Activated T-cell treated with anti-CD3 and anti-CD28 coated beads, Interleukin-2, amount 50 U/mL, for 4 hours (primary cell): ENCODE results near the gene ADAMTS12. TPM values are rescaled to one million over a fixed set of nuclear protein-coding genes. Genes with fewer than 3 reads are reported as not detected.
A peak's percentile ranks its signal among the peaks of the same experiment; 100 is the strongest.

Experiments used
- ATAC-seq, 2 donors: fragments of 200-7000 bp; cut with Tn5 transposase; one replicate each; pipeline ENCODE4 v1.10.0; 2021
- DNase-seq: peaks from one replicate; pipeline ENCODE4 v3.0.0-alpha.2; 2020
- H3K27me3 Mint-ChIP-seq: one replicate; pipeline ENCODE4 v1.8.0; 2021; ENCODE audit warnings: low read depth, mixed read lengths
- H3K36me3 Mint-ChIP-seq: one replicate; pipeline ENCODE4 v1.8.0; 2022; ENCODE audit warnings: mixed read lengths; ENCODE audit not compliant: insufficient read depth
- H3K4me1 Mint-ChIP-seq: one replicate; pipeline ENCODE4 v1.8.0; 2021; ENCODE audit warnings: low read depth, mixed read lengths
- H3K4me3 Mint-ChIP-seq: one replicate; pipeline ENCODE4 v1.8.0; 2021; ENCODE audit warnings: mild to moderate bottlenecking, moderate library complexity, mixed read lengths
- H3K9me3 Mint-ChIP-seq: one replicate; pipeline ENCODE4 v1.8.0; 2021; ENCODE audit warnings: mixed read lengths
- total RNA-seq, 3 donors: library from RNA; stranded (reverse); gene quantifications; one replicate each; pipeline ENCODE4 v1.2.1, GENCODE V29; 2021

Gene ADAMTS12
- total RNA-seq, 3 donors from 2014 or later = 0.03 TPM; not detected in 2

GRCh38 chr5:33842456-33842855 is 49.3 kb downstream of the ADAMTS12 start:
- Mint-ChIP-seq H3K4me3 (no peak overlapping the region), H3K4me1 (peaks cover 11% of the 10 kb centered on the region), H3K9me3 (peaks cover 12% of the 10 kb centered on the region), H3K36me3 (no peaks in the 10 kb centered on the region), H3K27me3 (no peaks in the 10 kb centered on the region)
- ATAC-seq (no peak), DNase-seq (no peak)

- Mint-ChIP-seq H3K4me3 (no peak overlapping the region), H3K4me1 (peaks cover 11% of the 10 kb centered on the region), H3K9me3 (peaks cover 12% of the 10 kb centered on the region), H3K27me3 (no peaks in the 10 kb centered on the region), H3K36me3 (no peaks in the 10 kb centered on the region)
- DNase-seq (no peak), ATAC-seq (no peak)
Observed at GRCh38 chr5:33841891-33842290, 49.9 kb downstream of the ADAMTS12 start.

DNA sequence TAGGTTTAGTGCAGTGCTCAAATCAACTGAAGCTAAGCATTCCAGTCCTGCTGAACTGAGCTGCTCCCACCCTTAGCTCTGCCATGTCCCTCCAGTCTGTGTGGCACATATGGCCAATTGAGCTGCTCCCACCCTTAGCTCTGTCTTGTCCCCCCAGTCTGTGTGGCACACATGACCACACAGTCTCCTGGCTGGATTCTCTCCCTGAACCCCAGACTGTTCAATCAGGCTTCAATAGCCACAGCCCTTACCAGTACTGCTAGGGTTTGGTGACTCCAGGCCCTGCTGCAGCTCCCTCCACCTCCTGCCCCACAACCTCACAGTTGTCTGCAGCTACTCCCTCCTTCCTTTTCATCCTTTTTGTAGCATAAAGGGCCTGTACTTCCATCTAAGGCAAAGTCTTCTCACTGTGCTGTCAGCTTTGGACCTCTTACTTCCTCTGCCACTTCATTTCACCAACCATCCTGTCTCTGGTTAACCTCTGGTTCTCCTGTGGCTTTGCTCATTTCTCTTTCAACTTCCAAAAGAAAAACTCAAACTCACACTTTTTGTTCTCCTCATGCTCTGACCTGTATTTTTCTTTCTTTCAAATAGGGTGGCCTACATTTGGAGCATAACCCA is 50.8 kb downstream of the ADAMTS12 start:
- Mint-ChIP-seq H3K27me3 (no peaks in the 10 kb centered on the region), H3K36me3 (no peaks in the 10 kb centered on the region), H3K4me3 (no peak overlapping the region), H3K9me3 (peaks cover 12% of the 10 kb centered on the region), H3K4me1 (peaks cover 11% of the 10 kb centered on the region)
- ATAC-seq (peak; percentile 25 to 37), DNase-seq (no peak)

GRCh38 chr5:33837301-33837700 is 54.5 kb downstream of the ADAMTS12 start:
- Mint-ChIP-seq H3K9me3 (no peaks in the 10 kb centered on the region), H3K4me3 (no peak overlapping the region), H3K4me1 (peaks cover 11% of the 10 kb centered on the region), H3K27me3 (no peaks in the 10 kb centered on the region), H3K36me3 (no peaks in the 10 kb centered on the region)
- no peak for DNase-seq
- ATAC-seq = no peak

DNA sequence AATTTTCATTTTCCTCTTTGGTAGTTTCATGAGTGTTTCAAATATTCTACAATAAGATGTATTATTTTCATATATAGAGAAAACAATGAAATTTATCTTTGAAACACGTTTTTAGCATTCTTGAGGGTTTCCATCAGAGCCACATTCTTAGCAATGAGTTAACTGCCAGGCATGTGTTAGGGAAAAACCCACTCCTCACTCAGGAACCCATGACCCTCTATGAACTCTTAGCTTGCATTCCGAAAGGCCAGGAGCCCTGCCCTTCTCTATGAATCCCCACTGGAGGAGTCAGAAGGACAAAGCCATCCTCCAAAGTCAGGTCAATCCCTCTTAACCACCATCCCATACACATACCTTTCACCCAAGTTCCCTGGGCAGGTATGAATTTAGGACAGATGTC is 57.5 kb downstream of the ADAMTS12 start:
- Mint-ChIP-seq H3K9me3 (no peaks in the 10 kb centered on the region), H3K36me3 (no peaks in the 10 kb centered on the region), H3K4me3 (no peak overlapping the region), H3K4me1 (no peaks in the 10 kb centered on the region), H3K27me3 (no peaks in the 10 kb centered on the region)
- ATAC-seq (no peak), DNase-seq (no peak)

DNA sequence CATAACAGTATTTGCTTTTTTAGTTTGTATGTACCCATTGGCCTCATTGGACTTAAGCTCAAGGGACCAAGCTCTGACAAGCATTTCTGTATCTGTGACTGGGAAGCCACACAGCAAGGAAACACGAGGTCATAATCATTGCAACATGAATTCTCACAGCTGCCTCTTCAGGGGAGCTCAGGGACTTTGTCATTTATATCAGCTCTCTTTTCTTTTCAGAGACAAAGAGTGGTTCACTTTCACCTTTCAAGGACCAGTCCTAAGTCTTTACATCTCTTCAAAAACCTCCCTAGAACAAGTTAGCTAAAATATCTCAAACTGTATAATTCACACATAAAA is 58.6 kb downstream of the ADAMTS12 start:
- H3K9me3 Mint-ChIP-seq = no peaks in the 10 kb centered on the region
- H3K4me3 Mint-ChIP-seq = no peak overlapping the region
- H3K27me3 Mint-ChIP-seq = no peaks in the 10 kb centered on the region
- no peaks in the 10 kb centered on the region for H3K36me3 Mint-ChIP-seq
- DNase-seq = no peak
- ATAC-seq = no peak
- no peaks in the 10 kb centered on the region for H3K4me1 Mint-ChIP-seq

- no peak for ATAC-seq
- Mint-ChIP-seq H3K27me3 (no peaks in the 10 kb centered on the region), H3K36me3 (no peaks in the 10 kb centered on the region), H3K4me3 (no peak overlapping the region), H3K4me1 (no peaks in the 10 kb centered on the region), H3K9me3 (no peaks in the 10 kb centered on the region)
- no peak for DNase-seq
Observed at GRCh38 chr5:33832404-33833236, 59.2 kb downstream of the ADAMTS12 start.

DNA sequence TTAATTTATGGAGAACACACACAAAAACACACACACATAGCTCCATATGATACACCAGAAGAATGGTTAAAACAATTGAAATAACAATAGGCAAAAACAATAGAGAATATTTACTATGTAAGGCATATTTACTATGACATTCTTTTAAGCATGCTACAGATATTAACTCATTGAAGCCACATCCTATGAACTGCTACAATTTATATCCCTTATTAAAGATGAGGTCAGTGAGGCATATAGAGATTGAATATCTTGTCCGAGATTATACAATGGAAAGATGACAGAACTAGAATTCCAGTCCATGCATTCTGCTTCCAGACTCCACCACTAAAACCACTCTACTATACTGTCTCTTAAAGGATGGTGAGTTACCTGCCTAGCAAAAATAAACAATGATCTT is 60.7 kb downstream of the ADAMTS12 start:
- H3K4me3 Mint-ChIP-seq = no peak overlapping the region
- H3K36me3 Mint-ChIP-seq = no peaks in the 10 kb centered on the region
- no peaks in the 10 kb centered on the region for H3K27me3 Mint-ChIP-seq
- no peaks in the 10 kb centered on the region for H3K9me3 Mint-ChIP-seq
- DNase-seq (no peak), ATAC-seq (no peak)
- no peaks in the 10 kb centered on the region for H3K4me1 Mint-ChIP-seq

DNA sequence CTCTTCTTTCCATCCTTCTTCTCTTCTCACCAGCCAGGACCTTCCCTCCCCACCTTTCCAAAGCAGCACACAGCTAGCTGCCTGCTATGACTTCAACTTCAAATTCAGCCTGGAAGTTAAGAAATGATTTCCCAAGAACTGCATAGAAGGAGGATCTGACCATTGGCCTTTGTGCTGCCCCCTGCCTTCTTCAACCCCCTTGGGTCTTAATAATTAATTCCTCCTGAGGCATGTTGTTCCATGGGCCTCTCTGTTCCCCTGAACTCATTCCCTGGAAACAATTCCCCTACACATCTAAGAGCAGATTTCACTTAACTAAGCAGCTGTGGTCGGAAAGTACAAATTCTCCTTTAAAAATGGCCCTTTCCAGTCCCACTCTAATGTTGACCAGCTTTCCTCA is 62.4 kb downstream of the ADAMTS12 start:
- H3K9me3 Mint-ChIP-seq = no peaks in the 10 kb centered on the region
- no peaks in the 10 kb centered on the region for H3K4me1 Mint-ChIP-seq
- ATAC-seq (no peak), DNase-seq (no peak)
- H3K36me3 Mint-ChIP-seq = no peaks in the 10 kb centered on the region
- H3K4me3 Mint-ChIP-seq = no peak overlapping the region
- H3K27me3 Mint-ChIP-seq = no peaks in the 10 kb centered on the region

GRCh38 chr5:33828626-33829308 is 63.0 kb downstream of the ADAMTS12 start:
- no peak overlapping the region for H3K4me3 Mint-ChIP-seq

GRCh38 chr5:33827885-33828284 is 63.9 kb downstream of the ADAMTS12 start:
- Mint-ChIP-seq H3K27me3 (no peaks in the 10 kb centered on the region), H3K4me3 (no peak overlapping the region), H3K4me1 (no peaks in the 10 kb centered on the region), H3K9me3 (no peaks in the 10 kb centered on the region), H3K36me3 (no peaks in the 10 kb centered on the region)
- no peak for DNase-seq
- ATAC-seq = no peak

More at GRCh38 chr5:33828626-33829308, 63.0 kb downstream of the ADAMTS12 start:
- no peaks in the 10 kb centered on the region for H3K36me3 Mint-ChIP-seq
- H3K9me3 Mint-ChIP-seq = no peaks in the 10 kb centered on the region
- H3K4me1 Mint-ChIP-seq = no peaks in the 10 kb centered on the region
- no peak for ATAC-seq
- no peak for DNase-seq
- no peaks in the 10 kb centered on the region for H3K27me3 Mint-ChIP-seq

DNA sequence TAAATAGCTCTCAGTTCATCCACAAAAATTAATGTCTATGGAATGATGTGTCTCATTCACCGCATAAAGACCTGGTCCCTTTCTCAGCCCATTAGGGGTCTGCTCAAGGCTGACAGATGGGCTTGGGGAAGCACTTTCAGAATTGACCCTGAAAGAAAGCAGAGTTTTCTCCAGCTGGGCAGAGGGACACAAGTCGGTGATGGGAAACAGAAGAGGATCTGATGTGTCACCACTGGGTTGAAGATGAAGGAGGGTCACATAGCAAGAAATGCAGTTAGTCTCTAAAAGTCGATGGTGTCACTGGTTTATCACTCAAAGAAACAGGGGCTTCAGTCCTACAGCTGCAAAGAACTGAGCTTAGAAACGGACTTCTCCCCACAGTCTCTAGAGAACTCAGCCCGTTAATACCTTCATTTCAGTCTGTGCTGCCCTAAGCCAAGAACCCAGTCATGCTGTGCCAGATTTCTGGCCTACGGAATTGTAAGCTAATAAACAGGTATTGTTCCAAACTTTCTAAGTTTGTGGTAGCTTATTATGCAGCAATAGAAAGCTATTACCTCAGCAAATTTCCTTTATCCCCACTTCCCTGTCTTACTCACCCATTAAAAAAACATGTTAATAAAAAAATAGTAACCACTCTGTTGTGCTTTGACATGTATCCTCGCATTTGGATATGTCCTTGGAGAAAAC is 64.6 kb downstream of the ADAMTS12 start:
- H3K9me3 Mint-ChIP-seq = no peaks in the 10 kb centered on the region
- DNase-seq = no peak
- peaks cover 3% of the 10 kb centered on the region for H3K27me3 Mint-ChIP-seq
- ATAC-seq = no peak
- H3K36me3 Mint-ChIP-seq = no peaks in the 10 kb centered on the region
- no peak overlapping the region for H3K4me3 Mint-ChIP-seq
- H3K4me1 Mint-ChIP-seq = no peaks in the 10 kb centered on the region

DNA sequence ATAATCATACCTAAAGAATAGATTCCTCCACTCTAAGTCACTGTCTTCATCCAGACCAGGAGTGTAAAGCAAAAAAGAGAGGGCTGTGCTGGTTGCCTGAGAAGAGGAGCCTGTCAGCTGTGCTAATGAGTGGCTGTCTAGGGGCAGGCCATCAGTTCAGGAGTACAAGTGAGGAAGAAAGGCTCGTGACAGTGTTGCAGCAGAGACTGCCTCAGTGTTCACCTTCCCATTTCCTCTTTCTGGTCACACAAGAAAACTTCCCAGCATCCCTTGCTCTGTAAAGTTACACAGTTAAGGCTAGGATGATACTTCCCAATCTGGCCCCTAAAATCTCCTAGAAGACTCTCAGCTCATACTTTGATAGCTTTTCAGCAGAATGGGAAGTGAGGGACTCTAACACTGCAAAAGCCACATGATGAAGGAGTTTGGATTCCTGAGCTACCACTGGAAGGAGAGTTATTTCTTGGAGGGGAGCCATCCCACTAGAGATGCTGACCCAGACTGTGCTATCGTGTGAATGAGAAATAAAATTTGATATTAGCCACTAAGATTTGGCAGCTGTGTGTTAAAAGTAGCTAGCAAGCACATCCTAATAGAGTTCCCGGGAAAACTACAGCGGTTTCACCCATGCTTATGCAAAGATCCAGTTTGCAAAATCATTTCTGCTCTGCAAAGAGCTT is 67.1 kb downstream of the ADAMTS12 start:
- ATAC-seq = no peak
- no peak overlapping the region for H3K4me3 Mint-ChIP-seq

GRCh38 chr5:33817301-33817700 is 74.5 kb downstream of the ADAMTS12 start:
- H3K4me3 Mint-ChIP-seq = no peak overlapping the region
- H3K27me3 Mint-ChIP-seq = peaks cover 7% of the 10 kb centered on the region
- DNase-seq = no peak
- no peaks in the 10 kb centered on the region for H3K4me1 Mint-ChIP-seq
- peaks cover 2% of the 10 kb centered on the region for H3K36me3 Mint-ChIP-seq
- no peak for ATAC-seq
- peaks cover 8% of the 10 kb centered on the region for H3K9me3 Mint-ChIP-seq

More for the DNA sequence above, 67.1 kb downstream of the ADAMTS12 start:
- peaks cover 2% of the 10 kb centered on the region for H3K36me3 Mint-ChIP-seq
- H3K9me3 Mint-ChIP-seq = peaks cover 3% of the 10 kb centered on the region
- H3K27me3 Mint-ChIP-seq = peaks cover 8% of the 10 kb centered on the region
- H3K4me1 Mint-ChIP-seq = no peaks in the 10 kb centered on the region
- DNase-seq = no peak
